HL-60 (cell line): ENCODE measurements around the gene TAS2R19.
"Not testable (repeated sequence)": the region's sequence is repeated elsewhere in the genome, so short reads cannot be mapped to it uniquely, and the experiment has no call there.

Source experiments
- DNase-seq, 2 experiments: peaks; one replicate each; pipeline ENCODE4 v3.0.0-alpha.2; 2010 to 2020; ENCODE audit warnings: low read depth in 1 of 2, low spot score in 1 of 2
- H3K27ac ChIP-seq: fragments of 250-450 bp; sonication (Bioruptor Pico); replicated peaks from 2 replicates; pipeline ENCODE4 v1.5.1; 2020; ENCODE audit warnings: mild to moderate bottlenecking, moderate library complexity
- H3K27me3 ChIP-seq: fragments of 250-450 bp; sonication (Bioruptor Pico); 2 replicates; pipeline ENCODE4 v1.5.1; 2021; ENCODE audit warnings: mild to moderate bottlenecking, moderate library complexity; ENCODE audit not compliant: insufficient read depth, poor library complexity, severe bottlenecking
- H3K4me3 ChIP-seq: replicated peaks from 2 replicates; pipeline ENCODE4 v1.5.1; 2011; ENCODE audit warnings: mild to moderate bottlenecking, control low read depth, low read length; ENCODE audit not compliant: insufficient read depth
- CTCF ChIP-seq: IDR thresholded peaks from one replicate; pipeline ENCODE4 v1.5.1; 2011; ENCODE audit warnings: low read length, control low read depth, inconsistent platforms; ENCODE audit not compliant: insufficient read depth
- GABPA ChIP-seq: IDR thresholded peaks from 2 replicates; pipeline ENCODE4 v1.6.1; 2012; ENCODE audit warnings: low read depth
- POLR2AphosphoS5 ChIP-seq: IDR thresholded peaks from 2 replicates; pipeline ENCODE4 v1.6.1; 2012; ENCODE audit warnings: low read depth
- REST ChIP-seq: IDR thresholded peaks from 2 replicates; pipeline ENCODE4 v1.6.1; 2012; ENCODE audit warnings: low read depth; ENCODE audit not compliant: insufficient replicate concordance
- SPI1 ChIP-seq: IDR thresholded peaks from 2 replicates; pipeline ENCODE4 v1.6.1; 2012; ENCODE audit warnings: low read depth, mild to moderate bottlenecking, borderline replicate concordance

TAS2R19 gene

GRCh38 chr12:11055306-11055705, 32.9 kb upstream of the TAS2R19 start:
- no peaks in the 10 kb centered on the region for H3K27me3 ChIP-seq
- TF ChIP-seq CTCF (no peak), SPI1 (no peak), POLR2AphosphoS5 (no peak), REST (no peak), GABPA (no peak)
- no peak overlapping the region for H3K4me3 ChIP-seq
- DNase-seq = no peak
- no peak overlapping the region for H3K27ac ChIP-seq

GRCh38 chr12:11049806-11050531, 27.5 kb upstream of the TAS2R19 start:
- DNase-seq, H3K27me3 ChIP-seq, H3K4me3 ChIP-seq, H3K27ac ChIP-seq: not testable (repeated sequence)

- not testable (repeated sequence) for H3K27me3 ChIP-seq, H3K27ac ChIP-seq, H3K4me3 ChIP-seq, DNase-seq
- peak; percentile 69 for TF ChIP-seq REST
Observed at GRCh38 chr12:11041366-11041765, 18.9 kb upstream of the TAS2R19 start.

GRCh38 chr12:11040162-11040561, 17.7 kb upstream of the TAS2R19 start:
- DNase-seq = no peak
- Histone ChIP-seq H3K4me3 (no peak overlapping the region), H3K27ac (no peak overlapping the region), H3K27me3 (no peaks in the 10 kb centered on the region)
- TF ChIP-seq REST (no peak), GABPA (no peak), CTCF (no peak), POLR2AphosphoS5 (no peak), SPI1 (no peak)
